GM12878 (cell line): Measurements from ENCODE around the gene LRRC55. TPM values are rescaled to one million over a fixed set of nuclear protein-coding genes. Genes with fewer than 3 reads are reported as not detected.

Experiments
- ATAC-seq: fragments of 200-7000 bp; cut with Tn5 transposase; 3 replicates; pipeline ENCODE4 v1.9.1; 2020; ENCODE audit warnings: mild to moderate bottlenecking, moderate library complexity
- BruUV-seq: library from RNA; stranded (reverse); fragments of 400-500 nt; replicated peaks from 2 replicates; lab custom pipeline; 2021; lab: Mats Ljungman, UMichigan
- CTCF ChIA-PET: fragments of 300-600 bp; sonication (Branson Sonifier 250); formaldehyde crosslinking; extraction: SDS; loops from one replicate; lab custom pipeline; 2021; ENCODE audit warnings: inconsistent platforms; lab: Yijun Ruan, JAX
- POLR2A ChIA-PET: fragments of 350-600 bp; formaldehyde crosslinking; extraction: SDS; loops from one replicate; lab custom pipeline; 2021; ENCODE audit warnings: inconsistent platforms; lab: Charles Lee
- RAD21 ChIA-PET: fragments of 300-600 bp; sonication (Branson Sonifier 250); formaldehyde crosslinking; loops from one replicate; lab custom pipeline; 2023; ENCODE audit warnings: antibody characterized with exemption; ENCODE audit not compliant: unreplicated experiment; lab: Charles Lee
- SMC1A ChIA-PET: fragments of 300-600 bp; sonication (Branson Sonifier 250); formaldehyde crosslinking; loops from one replicate; lab custom pipeline; 2023; ENCODE audit not compliant: unreplicated experiment, uncharacterized antibody; lab: Charles Lee
- DNase-seq: peaks from one replicate; pipeline ENCODE4 v3.0.0-alpha.2; 2011; ENCODE audit warnings: low read depth, low spot score
- FAIRE-seq: peaks from 3 replicates; lab custom pipeline; 2011; peaks lifted over from hg19 to GRCh38; lab: Jason Lieb, UNC
- H2AFZ ChIP-seq: 2 replicates; pipeline ENCODE4 v1.6.0; 2011; ENCODE audit warnings: low read depth, low read length, control low read depth; ENCODE audit not compliant: control insufficient read depth
- H3K27ac ChIP-seq: 2 replicates; pipeline ENCODE4 v1.5.1; 2011; ENCODE audit warnings: control low read depth; ENCODE audit not compliant: control insufficient read depth, insufficient read depth
- H3K27me3 ChIP-seq, 2 experiments: replicated peaks in 1 of 2; 2 replicates each; pipeline versions ENCODE4 v1.6.0 to v1.6.1; 2011; ENCODE audit warnings: low read length in 1 of 2; ENCODE audit not compliant: control insufficient read depth in 2 of 2, insufficient read depth in 2 of 2
- H3K36me3 ChIP-seq, 2 experiments: 2 replicates each; pipeline ENCODE4 v1.5.1; 2011; ENCODE audit warnings: low read length in 1 of 2; ENCODE audit not compliant: control insufficient read depth in 2 of 2, insufficient read depth in 2 of 2
- H3K4me1 ChIP-seq: 2 replicates; pipeline ENCODE4 v1.6.1; 2011; ENCODE audit warnings: mild to moderate bottlenecking, low read length, moderate library complexity, mixed read lengths; ENCODE audit not compliant: control insufficient read depth, insufficient read depth
- H3K4me2 ChIP-seq: 2 replicates; pipeline ENCODE4 v1.6.0; 2011; ENCODE audit warnings: control low read depth; ENCODE audit not compliant: control insufficient read depth, insufficient read depth
- H3K4me3 ChIP-seq: fragments of 200-600 bp; sonication (generic); 2 replicates; pipeline ENCODE4 v1.5.1; 2016
- H3K79me2 ChIP-seq: 2 replicates; pipeline ENCODE4 v1.6.0; 2011; ENCODE audit warnings: low read length; ENCODE audit not compliant: control insufficient read depth, insufficient read depth
- H3K9ac ChIP-seq: 2 replicates; pipeline ENCODE4 v1.8.0; 2011; ENCODE audit warnings: low read length, control low read depth, mixed read lengths; ENCODE audit not compliant: control insufficient read depth, insufficient read depth
- H3K9me3 ChIP-seq: replicated peaks from 3 replicates; pipeline ENCODE4 v1.5.1; 2011; ENCODE audit warnings: mild to moderate bottlenecking, low read length; ENCODE audit not compliant: control insufficient read depth, insufficient read depth
- H4K20me1 ChIP-seq: 2 replicates; pipeline ENCODE4 v1.6.0; 2011; ENCODE audit not compliant: control insufficient read depth, insufficient read depth
- HSF1 ChIP-seq: fragments of 150-350 bp; IDR thresholded peaks from 2 replicates; pipeline ENCODE4 v1.6.1; 2014; ENCODE audit warnings: mild to moderate bottlenecking, low read depth, low read length
- NFIC ChIP-seq: IDR thresholded peaks from 2 replicates; pipeline ENCODE4 v1.6.1; 2012; ENCODE audit warnings: low read depth, mild to moderate bottlenecking, inconsistent platforms, low read length, moderate library complexity
- WGBS: methylation state at CpG from one replicate; pipeline ENCODE4 v1.1.6; 2016; ENCODE audit warnings: low lambda C conversion rate; ENCODE audit not compliant: insufficient replicate concordance, insufficient coverage; ENCODE audit errors: missing lambda C conversion rate; 5-methylcytosine and 5-hydroxymethylcytosine counted together
- in situ Hi-C: fragments of 300-500 bp; cut with MboI; formaldehyde crosslinking; loops from 9 replicates; pipeline ENCODE4 v1.14.3; 2018; ENCODE audit warnings: mixed read lengths
- intact Hi-C: fragments of 100-400 bp; cut with micrococcal nuclease; formaldehyde crosslinking; loops from one replicate; pipeline ENCODE4 v1.14.2; 2022; ENCODE audit not compliant: unreplicated experiment
- polyA plus RNA-seq, 11 experiments: library from polyadenylated mRNA; depleted of rRNA in 4 of 11; unstranded in 6 of 11; stranded (reverse) in 5 of 11; fragments of >200 nt; fragmentation: Nextera tagmentation in 4 of 11; fragmentation: Illumina TruSeq in 1 of 11; extraction: Ambion mirVana in 4 of 11; extraction: Trizol in 1 of 11; gene quantifications; 1 replicate in 1 of 11; 2 replicates in 10 of 11; pipeline versions ENCODE4 v1.2.1 to v1.2.3, GENCODE V29; 2011 to 2016; ENCODE audit warnings: inconsistent platforms in 2 of 11, missing spikeins in 2 of 11, low read depth in 1 of 11
- total RNA-seq, 4 experiments: library from RNA; depleted of rRNA in 3 of 4; stranded (reverse); fragments of >200 nt in 3 of 4; fragmentation: Illumina TruSeq in 1 of 4; extraction: Trizol in 1 of 4; gene quantifications; 2 replicates each; pipeline versions ENCODE4 v1.2.1 to v1.2.3, GENCODE V29; 2013 to 2021
- TF ChIP-seq, protein P1 (sequence below): IDR thresholded peaks from 2 replicates; pipeline ENCODE4 v1.6.1; 2011; ENCODE audit warnings: low read depth, low read length, improper control_type of control experiment, borderline replicate concordance

LRRC55 gene
- total and polyA plus RNA-seq, 10 of the 15 experiments (the other 5 are each of a cell fraction or from before 2014, with no cell fraction given): 0.01 to 0.04 TPM; not detected in 8

GRCh38 chr11:57230791-57231538, 49.2 kb downstream of the LRRC55 start:
- H4K20me1 ChIP-seq: no peaks in the 10 kb centered on the region
- no peak overlapping the region for H2AFZ ChIP-seq
- ChIA-PET CTCF (interaction anchor here (1.1 kb wide), 1 partner anchor 19 kb away, joined by 4 read pairs; no protein-coding TSS in a partner anchor), SMC1A (no interaction called here), POLR2A (no interaction called here), RAD21 (no interaction called here)
- H3K36me3 ChIP-seq: no peaks in the 10 kb centered on the region
- H3K27ac ChIP-seq: no peak overlapping the region
- no peak overlapping the region for H3K9ac ChIP-seq
- in situ Hi-C loops (no loop called here), intact Hi-C loops (no loop called here)
- no TSS peak for BruUV-seq
- 19% methylated on average over 18 of the region's 18 CpGs for WGBS
- H3K4me1 ChIP-seq: no peaks in the 10 kb centered on the region
- H3K79me2 ChIP-seq: no peaks in the 10 kb centered on the region
- H3K9me3 ChIP-seq: no peaks in the 10 kb centered on the region
- peaks cover 0 to 2% of the 10 kb centered on the region in 2 experiments; a peak in 3 of 4 replicates for H3K27me3 ChIP-seq
- no peak overlapping the region for H3K4me3 ChIP-seq
- ATAC-seq (no peak), FAIRE-seq (no peak), DNase-seq (no peak)
- H3K4me2 ChIP-seq: no peak overlapping the region
- TF ChIP-seq NFIC: no peak
- TF ChIP-seq, protein P1, sequence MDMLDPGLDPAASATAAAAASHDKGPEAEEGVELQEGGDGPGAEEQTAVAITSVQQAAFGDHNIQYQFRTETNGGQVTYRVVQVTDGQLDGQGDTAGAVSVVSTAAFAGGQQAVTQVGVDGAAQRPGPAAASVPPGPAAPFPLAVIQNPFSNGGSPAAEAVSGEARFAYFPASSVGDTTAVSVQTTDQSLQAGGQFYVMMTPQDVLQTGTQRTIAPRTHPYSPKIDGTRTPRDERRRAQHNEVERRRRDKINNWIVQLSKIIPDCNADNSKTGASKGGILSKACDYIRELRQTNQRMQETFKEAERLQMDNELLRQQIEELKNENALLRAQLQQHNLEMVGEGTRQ: no peak
- TF ChIP-seq HSF1: no peak
